HG02943 (cell line): ENCODE measurements around the gene TCF7.

Experiments
- ATAC-seq: cut with Tn5 transposase; IDR thresholded peaks from one replicate; pipeline ENCODE4 v1.9.1; 2021; ENCODE audit warnings: mild to moderate bottlenecking, low read depth, moderate library complexity; ENCODE audit not compliant: unreplicated experiment

The TCF7 gene

GRCh38 chr5:134088994-134089560, 25.4 kb upstream of the TCF7 start:
- ATAC-seq, result no peak

- no peak for ATAC-seq
These were observed 24.0 kb upstream of the TCF7 start for GRCh38 chr5:134090522-134090921.

GRCh38 chr5:134091626-134092121, 22.8 kb upstream of the TCF7 start:
- ATAC-seq, result no peak

GRCh38 chr5:134092875-134093274, 21.6 kb upstream of the TCF7 start:
- no peak for ATAC-seq

GRCh38 chr5:134093351-134093750, 21.1 kb upstream of the TCF7 start:
- ATAC-seq, result no peak

- no peak for ATAC-seq
These were observed 19.2 kb upstream of the TCF7 start for GRCh38 chr5:134095293-134095692.

GRCh38 chr5:134095887-134096589, 18.4 kb upstream of the TCF7 start:
- no peak for ATAC-seq

- no peak for ATAC-seq
These were observed 17.2 kb upstream of the TCF7 start for GRCh38 chr5:134097211-134097749.

GRCh38 chr5:134098690-134099089, 15.8 kb upstream of the TCF7 start:
- ATAC-seq, result no peak

GRCh38 chr5:134099288-134099872, 15.1 kb upstream of the TCF7 start:
- no peak for ATAC-seq

- ATAC-seq, result no peak
These were observed 14.6 kb upstream of the TCF7 start for GRCh38 chr5:134099939-134100282.

- ATAC-seq, result peak; percentile 67
These were observed 14.0 kb upstream of the TCF7 start for GRCh38 chr5:134100283-134101091.

- ATAC-seq, result no peak
These were observed 12.6 kb upstream of the TCF7 start for GRCh38 chr5:134101686-134102439.

- no peak for ATAC-seq
These were observed 11.1 kb upstream of the TCF7 start for GRCh38 chr5:134103397-134103796.

GRCh38 chr5:134103998-134104654, 10.4 kb upstream of the TCF7 start:
- ATAC-seq, result no peak

- no peak for ATAC-seq
These were observed 7.3 kb upstream of the TCF7 start for GRCh38 chr5:134106991-134107701.

- ATAC-seq, result no peak
These were observed 6.7 kb upstream of the TCF7 start for GRCh38 chr5:134107779-134108178.

- no peak for ATAC-seq
These were observed 4.1 kb upstream of the TCF7 start for GRCh38 chr5:134110382-134110781.
